GM18526 (cell line): ENCODE data around the gene SBF2.

Source experiments
- POLR2A ChIP-seq: IDR thresholded peaks from 3 replicates; pipeline ENCODE4 v1.6.1; 2011; ENCODE audit not compliant: insufficient read length; ENCODE audit errors: extremely low read depth

The SBF2 gene

GRCh38 chr11:9962722-9963121 is 331.3 kb downstream of the SBF2 start:
- TF ChIP-seq POLR2A, result no peak

GRCh38 chr11:9957072-9957471 is 336.9 kb downstream of the SBF2 start:
- no peak for TF ChIP-seq POLR2A

GRCh38 chr11:9956483-9956882 is 337.5 kb downstream of the SBF2 start:
- TF ChIP-seq POLR2A, result no peak

- no peak for TF ChIP-seq POLR2A
These were observed 338.6 kb downstream of the SBF2 start for GRCh38 chr11:9955391-9955790.

GRCh38 chr11:9953994-9954626 is 339.9 kb downstream of the SBF2 start:
- TF ChIP-seq POLR2A, result no peak

- no peak for TF ChIP-seq POLR2A
These were observed 341.4 kb downstream of the SBF2 start for GRCh38 chr11:9952511-9953196.

- TF ChIP-seq POLR2A, result no peak
These were observed 342.2 kb downstream of the SBF2 start for GRCh38 chr11:9951807-9952206.

GRCh38 chr11:9950462-9950861 is 343.6 kb downstream of the SBF2 start:
- no peak for TF ChIP-seq POLR2A

- TF ChIP-seq POLR2A, result no peak
These were observed 346.7 kb downstream of the SBF2 start for GRCh38 chr11:9947231-9947864.

- TF ChIP-seq POLR2A, result no peak
These were observed 350.5 kb downstream of the SBF2 start for GRCh38 chr11:9943386-9944110.

GRCh38 chr11:9941991-9942390 is 352.0 kb downstream of the SBF2 start:
- no peak for TF ChIP-seq POLR2A

GRCh38 chr11:9936754-9937153 is 357.3 kb downstream of the SBF2 start:
- TF ChIP-seq POLR2A, result no peak

GRCh38 chr11:9927670-9928069 is 366.3 kb downstream of the SBF2 start:
- no peak for TF ChIP-seq POLR2A

- TF ChIP-seq POLR2A, result no peak
These were observed 370.7 kb downstream of the SBF2 start for GRCh38 chr11:9923280-9923679.

GRCh38 chr11:9922806-9923205 is 371.2 kb downstream of the SBF2 start:
- TF ChIP-seq POLR2A, result no peak

- no peak for TF ChIP-seq POLR2A
These were observed 377.5 kb downstream of the SBF2 start for GRCh38 chr11:9916480-9916879.
